ENCODE data around the gene VSTM4.

The VSTM4 gene

DNA sequence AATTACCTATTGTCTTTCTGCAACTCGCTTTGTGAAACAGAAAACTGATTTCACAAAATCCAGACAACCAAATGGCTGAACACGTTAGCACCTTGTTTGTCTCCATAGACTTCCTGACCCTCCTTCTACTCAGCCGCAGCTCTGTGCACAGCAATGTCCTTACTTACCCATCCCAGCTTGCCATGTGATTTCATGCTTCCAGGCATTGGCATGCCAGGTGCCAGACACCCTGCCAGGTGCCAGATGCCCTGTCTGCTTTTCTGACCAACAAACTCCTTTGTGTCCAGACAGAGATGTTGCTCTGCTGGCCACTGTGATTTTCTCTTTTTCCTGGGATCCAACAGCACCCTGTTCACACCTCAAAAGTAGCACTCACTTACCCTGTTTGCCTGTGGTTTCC lies 34.6 kb upstream of the VSTM4 start:
- Histone ChIP-seq H3F3A (ENCODE audit: low read depth) (no peaks in the 10 kb centered on the region), H3K4me3 (ENCODE audit: low read length, poor library complexity, severe bottlenecking) (no peak overlapping the region), H4K20me1 (ENCODE audit: insufficient read depth, low read length, poor library complexity, severe bottlenecking) (no peaks in the 10 kb centered on the region), H3K9me2 (replicated peaks; ENCODE audit: low read depth, low read length) (no peaks in the 10 kb centered on the region), H3K9me3 (ENCODE audit: insufficient read depth, low read depth, low read length) (peaks cover 7% of the 10 kb centered on the region; the same call in 1 of the 2 replicates), H3K36me3 (ENCODE audit: insufficient read depth, low read length) (no peaks in the 10 kb centered on the region), H3K9ac (ENCODE audit: low read depth, low read length, poor library complexity, severe bottlenecking) (no peak overlapping the region), H2AFZ (ENCODE audit: low read length) (no peak overlapping the region), H3K4me2 (ENCODE audit: low read depth, low read length, poor library complexity, severe bottlenecking) (no peak overlapping the region), H3K4me1 (ENCODE audit: insufficient read depth, low read length, poor library complexity, severe bottlenecking) (peaks cover 13% of the 10 kb centered on the region), H3K79me2 (ENCODE audit: insufficient read depth, low read length) (no peaks in the 10 kb centered on the region), H3K27me3 (ENCODE audit: insufficient read depth, low read length, poor library complexity, severe bottlenecking) (no peaks in the 10 kb centered on the region)
- TF ChIP-seq CTCF (conservative IDR thresholded peaks at IDR 0.05; ENCODE audit: low read length) (no peak), EZH2phosphoT487 (IDR thresholded peaks at IDR 0.05; ENCODE audit: borderline replicate concordance) (no peak)

DNA sequence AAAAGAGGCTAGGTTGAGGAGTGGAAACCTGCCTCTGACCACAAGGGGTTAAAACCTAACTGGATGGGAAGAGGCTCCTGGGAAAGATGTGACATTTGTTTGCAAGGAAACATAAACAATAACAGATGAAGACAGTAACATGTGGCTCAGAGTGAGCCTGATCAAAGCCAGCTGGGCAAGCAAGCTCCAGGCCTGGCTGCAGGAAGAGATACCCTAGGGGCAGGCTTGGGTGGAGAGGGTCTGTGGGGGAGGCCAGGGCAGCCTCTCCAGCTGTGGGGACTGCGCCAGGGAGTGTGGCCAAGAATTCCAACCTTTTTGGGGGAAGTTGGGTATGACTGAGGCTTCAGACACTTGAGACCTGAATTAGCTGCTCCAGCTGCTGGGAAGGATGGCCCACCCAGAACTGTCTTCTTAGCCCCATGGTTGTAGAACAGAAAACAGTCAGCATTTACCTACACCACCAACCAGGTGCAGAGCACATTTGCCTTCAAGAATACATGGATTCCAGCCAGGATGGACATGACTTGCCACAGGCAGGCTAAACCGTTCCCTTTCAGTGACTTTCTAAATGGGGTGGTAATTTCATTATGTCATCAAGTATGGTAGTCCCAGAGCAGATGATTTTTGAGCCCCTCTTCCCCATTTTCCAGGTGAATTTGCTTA lies 28.9 kb upstream of the VSTM4 start:
- Histone ChIP-seq H3K9me3 (ENCODE audit: insufficient read depth, low read depth, low read length) (peaks cover 7% of the 10 kb centered on the region; the same call in 1 of the 2 replicates), H3K9ac (ENCODE audit: low read depth, low read length, poor library complexity, severe bottlenecking) (no peak overlapping the region), H3K27me3 (ENCODE audit: insufficient read depth, low read length, poor library complexity, severe bottlenecking) (no peaks in the 10 kb centered on the region), H3K79me2 (ENCODE audit: insufficient read depth, low read length) (no peaks in the 10 kb centered on the region), H3K4me3 (ENCODE audit: low read length, poor library complexity, severe bottlenecking) (no peak overlapping the region), H2AFZ (ENCODE audit: low read length) (no peak overlapping the region), H3F3A (ENCODE audit: low read depth) (no peaks in the 10 kb centered on the region), H3K36me3 (ENCODE audit: insufficient read depth, low read length) (no peaks in the 10 kb centered on the region), H3K4me1 (ENCODE audit: insufficient read depth, low read length, poor library complexity, severe bottlenecking) (no peaks in the 10 kb centered on the region), H3K9me2 (replicated peaks; ENCODE audit: low read depth, low read length) (no peaks in the 10 kb centered on the region), H4K20me1 (ENCODE audit: insufficient read depth, low read length, poor library complexity, severe bottlenecking) (no peaks in the 10 kb centered on the region), H3K4me2 (ENCODE audit: low read depth, low read length, poor library complexity, severe bottlenecking) (no peak overlapping the region)
- TF ChIP-seq CTCF (conservative IDR thresholded peaks at IDR 0.05; ENCODE audit: low read length) = no peak
- TF ChIP-seq EZH2phosphoT487 (IDR thresholded peaks at IDR 0.05; ENCODE audit: borderline replicate concordance) = no peak

- Histone ChIP-seq H3K9me2 (replicated peaks; ENCODE audit: low read depth, low read length) (no peaks in the 10 kb centered on the region), H3K9me3 (ENCODE audit: insufficient read depth, low read depth, low read length) (peaks cover 7% of the 10 kb centered on the region; the same call in 1 of the 2 replicates), H3F3A (ENCODE audit: low read depth) (no peaks in the 10 kb centered on the region), H3K4me3 (ENCODE audit: low read length, poor library complexity, severe bottlenecking) (no peak overlapping the region), H3K27me3 (ENCODE audit: insufficient read depth, low read length, poor library complexity, severe bottlenecking) (no peaks in the 10 kb centered on the region), H3K79me2 (ENCODE audit: insufficient read depth, low read length) (no peaks in the 10 kb centered on the region), H3K4me1 (ENCODE audit: insufficient read depth, low read length, poor library complexity, severe bottlenecking) (no peaks in the 10 kb centered on the region), H3K4me2 (ENCODE audit: low read depth, low read length, poor library complexity, severe bottlenecking) (no peak overlapping the region), H4K20me1 (ENCODE audit: insufficient read depth, low read length, poor library complexity, severe bottlenecking) (no peaks in the 10 kb centered on the region), H2AFZ (ENCODE audit: low read length) (no peak overlapping the region), H3K36me3 (ENCODE audit: insufficient read depth, low read length) (no peaks in the 10 kb centered on the region), H3K9ac (ENCODE audit: low read depth, low read length, poor library complexity, severe bottlenecking) (no peak overlapping the region)
- TF ChIP-seq CTCF (conservative IDR thresholded peaks at IDR 0.05; ENCODE audit: low read length) (no peak), EZH2phosphoT487 (IDR thresholded peaks at IDR 0.05; ENCODE audit: borderline replicate concordance) (no peak)
Observed at GRCh38 chr10:49143249-49143648, 27.9 kb upstream of the VSTM4 start.

Data from Loucy (cell line).